Endothelial cell of umbilical vein (primary cell): ENCODE data around the gene WAPL. TPM values are rescaled to one million over a fixed set of nuclear protein-coding genes. Genes with fewer than 3 reads are reported as not detected.
"Not testable (repeated sequence)": the region's sequence is repeated elsewhere in the genome, so short reads cannot be mapped to it uniquely, and the experiment has no call there.

ENCODE experiments used
- BruUV-seq: library from RNA; stranded (reverse); fragments of 400-500 nt; replicated peaks from 2 replicates; lab custom pipeline; 2021; lab: Mats Ljungman, UMichigan
- CTCF ChIA-PET: fragments of 300-600, 350-600 bp; sonication (Branson Sonifier 250); formaldehyde crosslinking; loops from one replicate; lab custom pipeline; 2021; ENCODE audit warnings: antibody characterized with exemption, inconsistent platforms; lab: Charles Lee
- POLR2A ChIA-PET: fragments of 300-600, 350-600 bp; sonication (Branson Sonifier 250); formaldehyde crosslinking; loops from one replicate; lab custom pipeline; 2021; ENCODE audit warnings: antibody characterized with exemption, inconsistent platforms; lab: Charles Lee
- DNase-seq: peaks from one replicate; pipeline ENCODE4 v3.0.0-alpha.2; 2011; ENCODE audit warnings: low read depth, low spot score
- FAIRE-seq: peaks from 2 replicates; lab custom pipeline; 2011; peaks lifted over from hg19 to GRCh38; lab: Jason Lieb, UNC
- H2AFZ ChIP-seq: 2 replicates; pipeline ENCODE4 v1.6.0; 2012; ENCODE audit warnings: low read depth, low read length, control low read depth, inconsistent platforms
- H3K27ac ChIP-seq: 2 replicates; pipeline ENCODE4 v1.5.1; 2011; ENCODE audit warnings: low read depth, mild to moderate bottlenecking, control low read depth, low read length, moderate library complexity; ENCODE audit not compliant: insufficient read depth
- H3K27me3 ChIP-seq, 2 experiments: 2 replicates each; pipeline versions ENCODE4 v1.6.0 to v1.6.1; 2011; ENCODE audit warnings: low read length in 2 of 2, mixed read lengths in 1 of 2; ENCODE audit not compliant: control insufficient read depth in 2 of 2, insufficient read depth in 2 of 2
- H3K36me3 ChIP-seq, 2 experiments: 2 replicates in 1 of 2; 3 replicates in 1 of 2; pipeline ENCODE4 v1.5.1; 2011; ENCODE audit warnings: low read length in 2 of 2, mild to moderate bottlenecking in 1 of 2, moderate library complexity in 1 of 2; ENCODE audit not compliant: control insufficient read depth in 2 of 2, insufficient read depth in 2 of 2; ENCODE audit errors: extremely low read depth in 1 of 2
- H3K4me1 ChIP-seq: 3 replicates; pipeline ENCODE4 v1.5.1; 2011; ENCODE audit warnings: mild to moderate bottlenecking, low read length; ENCODE audit not compliant: control insufficient read depth, insufficient read depth; ENCODE audit errors: extremely low read depth
- H3K4me2 ChIP-seq: 2 replicates; pipeline ENCODE4 v1.6.1; 2011; ENCODE audit warnings: low read length, control low read depth, mixed read lengths; ENCODE audit not compliant: insufficient read depth
- H3K4me3 ChIP-seq, 3 experiments: fragments of 200-600 bp in 1 of 3; sonication (generic), shearing (Covaris generic) in 1 of 3; replicated peaks in 1 of 3; 2 replicates each; pipeline ENCODE4 v1.5.1; 2011 to 2016; ENCODE audit warnings: control low read depth in 3 of 3, low read length in 3 of 3, mild to moderate bottlenecking in 2 of 3, inconsistent platforms in 1 of 3, low read depth in 1 of 3, moderate library complexity in 1 of 3; ENCODE audit not compliant: insufficient read depth in 1 of 3
- H3K79me2 ChIP-seq: 2 replicates; pipeline ENCODE4 v1.6.0; 2012; ENCODE audit warnings: low read length, inconsistent platforms; ENCODE audit not compliant: control insufficient read depth, insufficient read depth
- H3K9ac ChIP-seq: replicated peaks from 2 replicates; pipeline ENCODE3; 2011; ENCODE audit warnings: low read length, control low read depth; ENCODE audit not compliant: insufficient read depth; ENCODE audit errors: extremely low read depth
- H3K9me1 ChIP-seq: replicated peaks from 3 replicates; pipeline ENCODE4 v1.6.0; 2011; ENCODE audit warnings: mild to moderate bottlenecking, low read length; ENCODE audit not compliant: control insufficient read depth, insufficient read depth; ENCODE audit errors: extremely low read depth
- H3K9me3 ChIP-seq: replicated peaks from 2 replicates; pipeline ENCODE4 v1.5.1; 2012; ENCODE audit warnings: low read length, inconsistent platforms; ENCODE audit not compliant: control insufficient read depth, insufficient read depth
- H4K20me1 ChIP-seq: replicated peaks from 2 replicates; pipeline ENCODE3; 2011; ENCODE audit warnings: mild to moderate bottlenecking, low read length; ENCODE audit not compliant: control insufficient read depth, insufficient read depth; ENCODE audit errors: extremely low read depth
- EZH2 ChIP-seq: IDR thresholded peaks from 2 replicates; pipeline ENCODE4 v1.6.1; 2012; ENCODE audit warnings: borderline replicate concordance, low read depth, mild to moderate bottlenecking, moderate library complexity, low read length, inconsistent platforms; ENCODE audit not compliant: severe bottlenecking
- FOS ChIP-seq: IDR thresholded peaks from 2 replicates; pipeline ENCODE4 v1.6.1; 2011; ENCODE audit warnings: mild to moderate bottlenecking, low read length, moderate library complexity, borderline replicate concordance; ENCODE audit not compliant: insufficient read depth
- GATA2 ChIP-seq: IDR thresholded peaks from 2 replicates; pipeline ENCODE4 v1.7.0; 2011; ENCODE audit warnings: low read depth, mild to moderate bottlenecking, moderate library complexity, mixed read lengths, low read length; ENCODE audit not compliant: insufficient read length, insufficient read depth
- JUN ChIP-seq: IDR thresholded peaks from 2 replicates; pipeline ENCODE4 v1.6.1; 2011; ENCODE audit warnings: borderline replicate concordance, low read depth; ENCODE audit not compliant: insufficient read length, insufficient read depth
- MYC ChIP-seq: IDR thresholded peaks from one replicate; pipeline ENCODE4 v1.6.1; 2011; ENCODE audit warnings: mild to moderate bottlenecking, low read depth, low read length
- POLR2A ChIP-seq: IDR thresholded peaks from 2 replicates; pipeline ENCODE4 v1.6.1; 2012; ENCODE audit warnings: low read depth, mild to moderate bottlenecking, control low read depth, low read length
- POLR2AphosphoS5 ChIP-seq: IDR thresholded peaks from 2 replicates; pipeline ENCODE4 v1.6.1; 2012; ENCODE audit warnings: low read depth, mild to moderate bottlenecking, control low read depth, low read length, moderate library complexity; ENCODE audit not compliant: insufficient read depth
- dilution Hi-C: fragments of 300-500 bp; cut with MboI; formaldehyde crosslinking; loops from one replicate; pipeline ENCODE4 v1.15.0; 2019; ENCODE audit warnings: low sequenced_read_pairs; ENCODE audit not compliant: extremely low pct_ligation_motif_present
- intact Hi-C: fragments of 100-400 bp; cut with micrococcal nuclease; formaldehyde crosslinking; loops from one replicate; pipeline ENCODE4 v1.10.0; 2022
- polyA plus RNA-seq, 4 experiments: library from polyadenylated mRNA; depleted of rRNA in 3 of 4; stranded (reverse) in 3 of 4; unstranded in 1 of 4; fragments of >200 nt; gene quantifications; 2 replicates each; pipeline versions ENCODE4 v1.2.1 to v1.2.3, GENCODE V29; 2011 to 2012; ENCODE audit warnings: missing spikeins in 1 of 4
- total RNA-seq: library from RNA; stranded (reverse); gene quantifications from 2 replicates; pipeline ENCODE4 v1.2.3, GENCODE V29; 2021
- TF ChIP-seq, protein P1 (sequence below), 2 donors: IDR thresholded peaks; 1 replicate in 1 of 2; 2 replicates in 1 of 2; pipeline ENCODE4 v1.5.1; 2011; ENCODE audit warnings: low read length in 2 of 2, mild to moderate bottlenecking in 2 of 2, moderate library complexity in 2 of 2, control low read depth in 1 of 2, inconsistent platforms in 1 of 2, low read depth in 1 of 2; ENCODE audit not compliant: insufficient read depth in 1 of 2; ENCODE audit errors: extremely low read depth in 1 of 2
- TF ChIP-seq, protein P2 (sequence below): IDR thresholded peaks from 2 replicates; pipeline ENCODE4 v1.6.1; 2011; ENCODE audit not compliant: insufficient read depth, insufficient read length

The WAPL gene
- total and polyA plus RNA-seq, 2 donors (not counting 3 experiments of a cell fraction or from before 2014, with no cell fraction given) = 9.2 to 35.1 TPM

DNA sequence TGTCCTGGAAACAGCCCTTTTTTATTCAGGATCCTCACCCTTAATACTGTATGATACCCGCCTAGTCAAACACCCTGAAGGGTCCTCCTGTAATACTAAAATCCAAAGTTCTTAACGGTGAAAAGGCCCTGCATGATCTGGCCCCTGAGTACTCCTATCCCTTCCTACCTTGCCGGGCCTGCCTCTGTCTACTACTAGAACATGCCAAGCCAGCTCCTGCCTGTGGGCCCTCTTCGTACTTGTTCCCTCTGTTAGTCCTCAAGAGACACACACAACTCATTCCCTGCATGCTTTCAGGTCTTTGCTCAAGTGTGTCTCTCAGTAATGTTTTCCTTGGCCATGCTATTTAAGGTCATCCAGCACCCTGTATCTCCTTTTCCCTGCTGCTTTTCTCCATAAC lies 5.0 kb upstream of the WAPL start:
- FAIRE-seq (no peak), DNase-seq (no peak)
- Histone ChIP-seq H4K20me1 (no peaks in the 10 kb centered on the region), H3K9me1 (no peaks in the 10 kb centered on the region), H3K27me3 (no peaks in the 10 kb centered on the region), H3K9me3 (no peaks in the 10 kb centered on the region), H3K27ac (no peak overlapping the region), H3K79me2 (peaks cover 6% of the 10 kb centered on the region), H3K4me1 (peaks cover 5% of the 10 kb centered on the region), H3K4me3 (no peak overlapping the region), H3K36me3 (no peaks in the 10 kb centered on the region), H3K9ac (no peak overlapping the region), H3K4me2 (no peak overlapping the region), H2AFZ (no peak overlapping the region)
- dilution Hi-C loops (no loop called here), intact Hi-C loops (loop anchor here (10.0 kb wide), 1 partner anchor 882 kb away; no protein-coding TSS in a partner anchor)
- no peak for TF ChIP-seq FOS
- no peak for TF ChIP-seq GATA2
- no peak for TF ChIP-seq EZH2
- TF ChIP-seq POLR2AphosphoS5 = no peak
- TF ChIP-seq, protein P1, sequence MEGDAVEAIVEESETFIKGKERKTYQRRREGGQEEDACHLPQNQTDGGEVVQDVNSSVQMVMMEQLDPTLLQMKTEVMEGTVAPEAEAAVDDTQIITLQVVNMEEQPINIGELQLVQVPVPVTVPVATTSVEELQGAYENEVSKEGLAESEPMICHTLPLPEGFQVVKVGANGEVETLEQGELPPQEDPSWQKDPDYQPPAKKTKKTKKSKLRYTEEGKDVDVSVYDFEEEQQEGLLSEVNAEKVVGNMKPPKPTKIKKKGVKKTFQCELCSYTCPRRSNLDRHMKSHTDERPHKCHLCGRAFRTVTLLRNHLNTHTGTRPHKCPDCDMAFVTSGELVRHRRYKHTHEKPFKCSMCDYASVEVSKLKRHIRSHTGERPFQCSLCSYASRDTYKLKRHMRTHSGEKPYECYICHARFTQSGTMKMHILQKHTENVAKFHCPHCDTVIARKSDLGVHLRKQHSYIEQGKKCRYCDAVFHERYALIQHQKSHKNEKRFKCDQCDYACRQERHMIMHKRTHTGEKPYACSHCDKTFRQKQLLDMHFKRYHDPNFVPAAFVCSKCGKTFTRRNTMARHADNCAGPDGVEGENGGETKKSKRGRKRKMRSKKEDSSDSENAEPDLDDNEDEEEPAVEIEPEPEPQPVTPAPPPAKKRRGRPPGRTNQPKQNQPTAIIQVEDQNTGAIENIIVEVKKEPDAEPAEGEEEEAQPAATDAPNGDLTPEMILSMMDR (IDR thresholded peaks at IDR 0.05; ENCODE audit: extremely low read depth in 1 of 2, insufficient read depth in 1 of 2, low read depth in 1 of 2, low read length in 2 of 2) = no peak
- TF ChIP-seq JUN = no peak
- no peak for TF ChIP-seq POLR2A
- TF ChIP-seq, protein P2, sequence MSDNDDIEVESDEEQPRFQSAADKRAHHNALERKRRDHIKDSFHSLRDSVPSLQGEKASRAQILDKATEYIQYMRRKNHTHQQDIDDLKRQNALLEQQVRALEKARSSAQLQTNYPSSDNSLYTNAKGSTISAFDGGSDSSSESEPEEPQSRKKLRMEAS = no peak
- no peak for TF ChIP-seq MYC
- BruUV-seq = no TSS peak
- ChIA-PET CTCF (interaction anchor here (1.3 kb wide), 1 partner anchor 15 kb away, joined by 3 read pairs; no protein-coding TSS in a partner anchor), POLR2A (no interaction called here)

DNA sequence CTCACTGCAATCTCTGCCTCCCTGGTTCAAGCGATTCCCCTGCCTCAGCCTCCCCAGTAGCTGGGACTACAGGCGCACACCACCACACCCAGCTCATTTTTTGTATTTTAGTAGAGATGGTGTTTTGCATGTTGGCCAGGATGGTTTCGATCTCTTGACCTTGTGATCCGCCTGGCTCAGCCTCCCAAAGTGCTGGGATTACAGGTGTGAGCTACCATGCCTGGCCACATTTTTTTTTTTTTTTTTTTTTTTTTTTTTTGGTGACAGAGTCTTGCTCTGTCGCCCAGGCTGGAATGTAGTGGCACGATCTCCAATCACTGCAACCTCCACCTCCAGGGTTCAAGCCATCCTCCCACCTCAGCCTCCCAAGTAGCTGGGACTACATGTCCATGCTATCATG lies 4.1 kb upstream of the WAPL start:
- H3K4me3 ChIP-seq, CTCF ChIA-PET, POLR2A ChIA-PET, H2AFZ ChIP-seq, FAIRE-seq, H3K4me2 ChIP-seq, H3K27ac ChIP-seq, H3K9me3 ChIP-seq, BruUV-seq, H3K9me1 ChIP-seq, H3K4me1 ChIP-seq, H3K27me3 ChIP-seq, dilution Hi-C loops, H3K36me3 ChIP-seq, H3K9ac ChIP-seq, H4K20me1 ChIP-seq, DNase-seq: not testable (repeated sequence)
- intact Hi-C loops = loop anchor here (10.0 kb wide), 1 partner anchor 881 kb away; no protein-coding TSS in a partner anchor
- H3K79me2 ChIP-seq = peaks cover 15% of the 10 kb centered on the region
